Measurements from ENCODE around the gene ADGRL3. TPM values are rescaled to one million over a fixed set of nuclear protein-coding genes. Genes with fewer than 3 reads are reported as not detected.
"Not testable (repeated sequence)": the region's sequence is repeated elsewhere in the genome, so short reads cannot be mapped to it uniquely, and the experiment has no call there.

The ADGRL3 gene
- total RNA-seq, 2 donors from 2014 or later: not detected

GRCh38 chr4:61760820-61761219 is 560.7 kb downstream of the ADGRL3 start:
- no peak overlapping the region for H3K4me3 Mint-ChIP-seq

GRCh38 chr4:61762722-61763627 is 562.8 kb downstream of the ADGRL3 start:
- Mint-ChIP-seq H3K4me1 (ENCODE audit: low read depth) (no peaks in the 10 kb centered on the region), H3K9me3 (peaks cover 12 to 16% of the 10 kb centered on the region in 2 donors), H3K36me3 (ENCODE audit: insufficient read depth in 2 of 2) (peaks cover 1 to 3% of the 10 kb centered on the region in 2 donors), H3K27ac (no peak overlapping the region), H3K27me3 (ENCODE audit: low read depth) (no peaks in the 10 kb centered on the region), H3K4me3 (no peak overlapping the region)
- ATAC-seq (replicated peaks in 1 of 2) (no peak), DNase-seq (no peak)

More at GRCh38 chr4:61760820-61761219, 560.7 kb downstream of the ADGRL3 start:
- Mint-ChIP-seq H3K27ac (no peak overlapping the region), H3K9me3 (peaks cover 5 to 11% of the 10 kb centered on the region in 2 donors), H3K4me1 (ENCODE audit: low read depth) (no peaks in the 10 kb centered on the region), H3K27me3 (ENCODE audit: low read depth) (no peaks in the 10 kb centered on the region), H3K36me3 (ENCODE audit: insufficient read depth in 2 of 2) (peaks cover 1% of the 10 kb centered on the region in 2 donors)
- ATAC-seq (replicated peaks in 1 of 2) (no peak), DNase-seq (no peak)

GRCh38 chr4:61763682-61764081 is 563.6 kb downstream of the ADGRL3 start:
- H3K27ac Mint-ChIP-seq: no peak overlapping the region
- no peaks in the 10 kb centered on the region for H3K4me1 Mint-ChIP-seq (ENCODE audit: low read depth)
- no peak for DNase-seq

GRCh38 chr4:61764090-61764489 is 564.0 kb downstream of the ADGRL3 start:
- H3K4me3 Mint-ChIP-seq; H3K4me1 Mint-ChIP-seq (ENCODE audit: low read depth); ATAC-seq (replicated peaks in 1 of 2); H3K27ac Mint-ChIP-seq; DNase-seq; H3K36me3 Mint-ChIP-seq (ENCODE audit: insufficient read depth in 2 of 2); H3K27me3 Mint-ChIP-seq (ENCODE audit: low read depth): not testable (repeated sequence)
- H3K9me3 Mint-ChIP-seq: peaks cover 14 to 18% of the 10 kb centered on the region in 2 donors

More at GRCh38 chr4:61763682-61764081, 563.6 kb downstream of the ADGRL3 start:
- H3K9me3 Mint-ChIP-seq: peaks cover 14 to 16% of the 10 kb centered on the region in 2 donors
- no peak for ATAC-seq (replicated peaks in 1 of 2)
- peaks cover 0 to 6% of the 10 kb centered on the region in 2 donors for H3K36me3 Mint-ChIP-seq (ENCODE audit: insufficient read depth in 2 of 2)
- H3K4me3 Mint-ChIP-seq: no peak overlapping the region
- H3K27me3 Mint-ChIP-seq (ENCODE audit: low read depth): no peaks in the 10 kb centered on the region

- not testable (repeated sequence) for ATAC-seq (replicated peaks in 1 of 2); DNase-seq; H3K36me3 Mint-ChIP-seq (ENCODE audit: insufficient read depth in 2 of 2); H3K4me1 Mint-ChIP-seq (ENCODE audit: low read depth); H3K4me3 Mint-ChIP-seq; H3K27ac Mint-ChIP-seq; H3K27me3 Mint-ChIP-seq (ENCODE audit: low read depth)
- H3K9me3 Mint-ChIP-seq: peaks cover 11 to 17% of the 10 kb centered on the region in 2 donors
Measured at GRCh38 chr4:61769444-61770167, 569.5 kb downstream of the ADGRL3 start.

- Mint-ChIP-seq H3K27me3 (ENCODE audit: low read depth) (no peaks in the 10 kb centered on the region), H3K36me3 (ENCODE audit: insufficient read depth in 2 of 2) (peaks cover 0 to 5% of the 10 kb centered on the region in 2 donors), H3K4me3 (no peak overlapping the region), H3K4me1 (ENCODE audit: low read depth) (no peaks in the 10 kb centered on the region), H3K9me3 (peaks cover 10 to 17% of the 10 kb centered on the region in 2 donors), H3K27ac (no peak overlapping the region)
- no peak for DNase-seq
- no peak for ATAC-seq (replicated peaks in 1 of 2)
Measured at GRCh38 chr4:61770456-61770855, 570.3 kb downstream of the ADGRL3 start.

GRCh38 chr4:61771056-61771455 is 570.9 kb downstream of the ADGRL3 start:
- H3K9me3 Mint-ChIP-seq: peaks cover 7 to 13% of the 10 kb centered on the region in 2 donors
- H3K27ac Mint-ChIP-seq: no peak overlapping the region
- ATAC-seq (replicated peaks in 1 of 2) (no peak), DNase-seq (no peak)
- H3K27me3 Mint-ChIP-seq (ENCODE audit: low read depth): no peaks in the 10 kb centered on the region
- H3K4me3 Mint-ChIP-seq: no peak overlapping the region
- no peaks in the 10 kb centered on the region for H3K4me1 Mint-ChIP-seq (ENCODE audit: low read depth)
- peaks cover 0 to 5% of the 10 kb centered on the region in 2 donors for H3K36me3 Mint-ChIP-seq (ENCODE audit: insufficient read depth in 2 of 2)

- Mint-ChIP-seq H3K9me3 (peaks cover 7 to 10% of the 10 kb centered on the region in 2 donors), H3K4me3 (no peak overlapping the region), H3K27ac (no peak overlapping the region), H3K36me3 (ENCODE audit: insufficient read depth in 2 of 2) (peaks cover 0 to 5% of the 10 kb centered on the region in 2 donors), H3K27me3 (ENCODE audit: low read depth) (no peaks in the 10 kb centered on the region), H3K4me1 (ENCODE audit: low read depth) (no peaks in the 10 kb centered on the region)
- DNase-seq (no peak), ATAC-seq (replicated peaks in 1 of 2) (no peak)
Measured at GRCh38 chr4:61772126-61772525, 572.0 kb downstream of the ADGRL3 start.

GRCh38 chr4:61773655-61774245 is 573.6 kb downstream of the ADGRL3 start:
- Mint-ChIP-seq H3K4me3 (no peak overlapping the region), H3K27me3 (ENCODE audit: low read depth) (no peaks in the 10 kb centered on the region), H3K4me1 (ENCODE audit: low read depth) (no peaks in the 10 kb centered on the region), H3K27ac (no peak overlapping the region), H3K36me3 (ENCODE audit: insufficient read depth in 2 of 2) (no peaks in the 10 kb centered on the region), H3K9me3 (peaks cover 1 to 3% of the 10 kb centered on the region in 2 donors)
- no peak for ATAC-seq (replicated peaks in 1 of 2)
- no peak for DNase-seq

- DNase-seq: no peak
- Mint-ChIP-seq H3K4me1 (ENCODE audit: low read depth) (no peaks in the 10 kb centered on the region), H3K36me3 (ENCODE audit: insufficient read depth in 2 of 2) (no peaks in the 10 kb centered on the region), H3K27ac (no peak overlapping the region), H3K9me3 (no peaks in the 10 kb centered on the region), H3K4me3 (no peak overlapping the region), H3K27me3 (ENCODE audit: low read depth) (no peaks in the 10 kb centered on the region)
- ATAC-seq (replicated peaks in 1 of 2): no peak
Measured at GRCh38 chr4:61782133-61782532, 582.0 kb downstream of the ADGRL3 start.

- H3K27ac Mint-ChIP-seq: no peak overlapping the region
- peak in 1 of 2 donors; percentile 53 for ATAC-seq (replicated peaks in 1 of 2)
- DNase-seq: no peak
- no peaks in the 10 kb centered on the region for H3K27me3 Mint-ChIP-seq (ENCODE audit: low read depth)
- peaks cover under 1% of the 10 kb centered on the region in 2 donors for H3K9me3 Mint-ChIP-seq
- no peaks in the 10 kb centered on the region for H3K4me1 Mint-ChIP-seq (ENCODE audit: low read depth)
- H3K4me3 Mint-ChIP-seq: no peak overlapping the region
- H3K36me3 Mint-ChIP-seq (ENCODE audit: insufficient read depth in 2 of 2): no peaks in the 10 kb centered on the region
Measured at GRCh38 chr4:61783050-61783449, 582.9 kb downstream of the ADGRL3 start.

GRCh38 chr4:61785761-61786160 is 585.6 kb downstream of the ADGRL3 start:
- H3K27me3 Mint-ChIP-seq (ENCODE audit: low read depth): no peaks in the 10 kb centered on the region
- H3K27ac Mint-ChIP-seq: no peak overlapping the region
- H3K36me3 Mint-ChIP-seq (ENCODE audit: insufficient read depth in 2 of 2): no peaks in the 10 kb centered on the region
- no peaks in the 10 kb centered on the region for H3K4me1 Mint-ChIP-seq (ENCODE audit: low read depth)
- peaks cover 5 to 8% of the 10 kb centered on the region in 2 donors for H3K9me3 Mint-ChIP-seq
- ATAC-seq (replicated peaks in 1 of 2): no peak
- no peak overlapping the region for H3K4me3 Mint-ChIP-seq
- DNase-seq: no peak

GRCh38 chr4:61786211-61786610 is 586.1 kb downstream of the ADGRL3 start:
- H3K36me3 Mint-ChIP-seq (ENCODE audit: insufficient read depth in 2 of 2): no peaks in the 10 kb centered on the region
- H3K4me1 Mint-ChIP-seq (ENCODE audit: low read depth): no peaks in the 10 kb centered on the region
- H3K27ac Mint-ChIP-seq: no peak overlapping the region
- H3K9me3 Mint-ChIP-seq: peaks cover 5 to 12% of the 10 kb centered on the region in 2 donors
- ATAC-seq (replicated peaks in 1 of 2) (no peak), DNase-seq (no peak)
- H3K27me3 Mint-ChIP-seq (ENCODE audit: low read depth): no peaks in the 10 kb centered on the region
- H3K4me3 Mint-ChIP-seq: no peak overlapping the region
